Stimulated activated CD8-positive, alpha-beta memory T cell treated with anti-CD3 and anti-CD28 coated beads, Interleukin-12 subunit alpha, Interleukin-12 subunit beta, amount 100 ng/mL, for 1 hour (primary cell): ENCODE data around the gene ARL4D.

Experiments used
- DNase-seq: peaks from one replicate; pipeline ENCODE4 v3.0.0-alpha.2; 2020; ENCODE audit warnings: low read depth

The ARL4D gene

GRCh38 chr17:43427362-43428043 is 28.7 kb downstream of the ARL4D start:
- no peak for DNase-seq

- DNase-seq = no peak
Measured at GRCh38 chr17:43428524-43428923, 29.7 kb downstream of the ARL4D start.

- DNase-seq = no peak
Measured at GRCh38 chr17:43430936-43431713, 32.3 kb downstream of the ARL4D start.

GRCh38 chr17:43431714-43432523 is 33.1 kb downstream of the ARL4D start:
- DNase-seq = no peak

GRCh38 chr17:43434902-43435319 is 36.1 kb downstream of the ARL4D start:
- no peak for DNase-seq

- no peak for DNase-seq
Measured at GRCh38 chr17:43437756-43438155, 39.0 kb downstream of the ARL4D start.

GRCh38 chr17:43438626-43439025 is 39.8 kb downstream of the ARL4D start:
- DNase-seq = no peak

GRCh38 chr17:43439041-43439440 is 40.2 kb downstream of the ARL4D start:
- DNase-seq = no peak

- no peak for DNase-seq
Measured at GRCh38 chr17:43442711-43443110, 43.9 kb downstream of the ARL4D start.

GRCh38 chr17:43443381-43443780 is 44.6 kb downstream of the ARL4D start:
- no peak for DNase-seq

- DNase-seq = no peak
Measured at GRCh38 chr17:43444223-43445008, 45.6 kb downstream of the ARL4D start.

- DNase-seq = no peak
Measured at GRCh38 chr17:43445009-43445589, 46.3 kb downstream of the ARL4D start.

GRCh38 chr17:43446773-43447172 is 48.0 kb downstream of the ARL4D start:
- DNase-seq = no peak

GRCh38 chr17:43448720-43449469 is 50.1 kb downstream of the ARL4D start:
- no peak for DNase-seq

GRCh38 chr17:43449470-43450248 is 50.9 kb downstream of the ARL4D start:
- DNase-seq = no peak
